Ramos (cell line): ENCODE results near the gene BZW1.

Experiments used
- in situ Hi-C: fragments of 300-500 bp; cut with MboI; formaldehyde crosslinking; loops from one replicate; pipeline ENCODE4 v1.14.3; 2022; ENCODE audit warnings: low sequenced_read_pairs; ENCODE audit not compliant: unreplicated experiment

Gene BZW1

GRCh38 chr2:200828104-200828503, 16.4 kb downstream of the BZW1 start:
- in situ Hi-C loops: no loop called here

DNA sequence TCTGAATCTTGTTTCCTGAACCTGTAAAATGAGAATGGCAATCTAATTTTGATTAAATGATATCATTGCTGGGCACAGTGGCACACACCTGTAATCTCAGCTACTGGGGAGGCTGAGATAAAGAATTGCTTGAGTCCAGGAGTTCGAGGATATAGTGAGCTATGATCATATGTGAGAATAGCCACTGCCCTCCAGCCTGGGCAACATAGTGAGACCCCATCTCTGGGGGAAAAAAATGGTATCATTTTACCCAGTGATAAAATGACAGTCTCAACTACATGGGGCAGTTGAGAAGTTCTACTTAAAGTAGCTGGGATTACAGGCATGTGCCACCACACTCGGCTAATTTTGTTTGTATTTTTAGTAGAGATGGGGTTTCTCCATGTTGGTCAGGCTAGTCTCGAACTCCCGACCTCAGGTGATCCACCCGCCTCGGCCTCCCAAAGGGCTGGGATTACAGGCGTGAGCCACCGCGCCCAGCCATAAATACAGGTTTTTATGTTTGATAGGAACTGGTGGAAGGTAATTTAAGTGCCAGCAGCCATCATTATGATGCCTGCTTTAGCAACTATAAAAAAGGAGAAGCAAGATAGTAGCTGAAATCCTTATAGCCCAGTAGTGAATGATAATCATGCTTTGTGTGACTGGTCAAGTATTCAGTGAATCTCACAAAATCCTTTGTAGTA, 17.0 kb downstream of the BZW1 start:
- in situ Hi-C loops: no loop called here

DNA sequence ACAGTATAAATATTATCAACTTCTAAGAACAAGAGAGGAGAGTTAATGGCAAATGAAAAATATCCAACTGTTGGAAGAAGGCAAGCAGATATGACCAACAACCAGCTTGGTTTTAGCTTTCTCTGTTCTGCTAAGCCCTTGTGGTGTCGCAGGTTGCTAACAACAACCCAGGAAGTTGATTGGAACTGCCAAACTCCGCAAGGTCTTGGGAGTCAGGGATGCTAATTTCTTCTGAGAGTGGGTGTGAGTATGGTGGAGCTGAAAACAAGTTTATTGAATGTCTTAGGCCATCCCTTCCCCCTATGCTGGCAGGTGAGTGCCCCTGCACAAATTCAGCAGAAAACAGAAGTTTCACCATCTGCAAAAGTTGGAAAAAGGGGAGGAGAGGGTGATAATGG, 17.5 kb downstream of the BZW1 start:
- in situ Hi-C loops: no loop called here

DNA sequence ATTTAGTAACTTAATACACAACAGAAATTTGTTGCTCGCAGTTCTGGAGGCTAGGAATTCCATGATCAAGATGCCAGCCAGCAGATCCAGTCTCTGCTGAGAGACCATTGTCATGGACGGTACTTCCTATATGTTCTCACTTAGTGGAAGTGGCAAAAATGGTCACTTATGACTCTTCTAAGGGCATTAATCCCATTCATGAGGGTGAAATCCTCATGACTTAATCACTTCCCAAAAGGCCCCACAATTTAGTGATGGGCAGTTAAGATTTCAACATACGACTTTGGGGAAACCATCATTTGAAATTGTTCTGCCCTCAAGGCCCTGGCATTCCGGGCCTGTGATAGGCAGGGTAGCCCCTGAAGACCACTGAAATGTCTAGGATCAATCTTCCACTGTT, 23.0 kb downstream of the BZW1 start:
- in situ Hi-C loops: no loop called here

DNA sequence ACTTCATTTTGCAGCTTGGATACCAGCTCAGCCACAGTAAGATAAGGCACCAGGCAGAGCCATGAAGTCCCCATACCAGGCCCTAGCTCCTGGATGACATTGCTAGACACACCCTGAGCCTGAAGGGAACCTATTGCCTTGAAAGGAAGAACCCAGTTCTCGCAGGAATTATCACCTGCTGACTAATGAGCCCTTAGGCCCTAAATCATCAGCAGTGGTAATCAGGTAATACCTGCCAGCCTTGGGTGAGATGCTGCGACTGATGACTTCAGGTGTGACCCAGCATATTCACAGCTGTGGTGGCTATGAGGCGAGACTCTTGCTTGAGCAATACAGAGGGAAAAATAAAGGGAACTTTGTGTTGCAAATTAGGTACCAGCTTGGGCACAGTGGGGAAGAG, 27.8 kb downstream of the BZW1 start:
- in situ Hi-C loops: no loop called here

DNA sequence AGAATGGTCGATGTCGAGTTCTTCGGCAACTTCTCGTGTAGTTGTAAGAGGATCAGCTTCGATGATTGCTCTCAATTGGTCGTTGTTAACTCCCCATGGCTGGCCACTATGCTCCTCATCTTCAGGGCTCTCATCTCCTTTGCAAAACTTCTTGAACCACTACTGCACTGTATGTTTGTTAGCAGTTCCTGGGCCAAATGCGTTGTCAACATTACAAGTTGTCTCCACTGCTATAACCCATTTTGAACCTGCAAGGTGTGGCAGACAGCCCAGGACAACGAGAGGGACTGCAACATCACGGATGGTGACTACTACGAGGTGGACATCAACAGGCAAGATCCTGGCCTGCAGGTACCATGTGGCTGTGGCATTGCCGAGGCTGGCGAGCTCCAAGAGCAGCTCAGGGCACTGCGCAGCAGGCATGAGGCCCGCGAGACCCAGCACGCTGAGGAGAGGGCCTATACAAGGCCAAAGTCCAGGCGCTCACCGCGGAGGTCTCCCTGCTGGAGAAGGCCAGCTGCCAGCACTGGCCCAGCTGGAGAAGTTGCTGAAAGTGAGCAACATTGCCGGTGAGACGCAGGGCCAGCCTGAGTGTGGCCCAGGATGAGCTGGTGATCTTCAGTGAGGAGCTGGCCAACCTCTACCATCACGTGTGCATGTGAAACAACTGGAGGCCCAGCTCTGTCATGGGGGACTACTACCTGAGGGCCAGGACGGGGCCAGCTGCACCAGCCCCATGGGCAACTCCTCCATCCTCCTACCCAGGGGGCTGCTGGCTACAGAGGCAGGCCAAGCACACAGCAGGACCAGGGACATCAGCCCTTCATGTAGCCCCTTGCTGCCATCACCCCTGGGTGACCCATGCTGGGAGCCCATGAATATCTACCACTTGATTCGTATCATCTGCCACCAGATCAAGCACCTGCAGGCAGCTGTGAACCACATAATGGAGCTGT, 32.6 kb downstream of the BZW1 start:
- in situ Hi-C loops: no loop called here

GRCh38 chr2:200845194-200845593, 33.5 kb downstream of the BZW1 start:
- in situ Hi-C loops: no loop called here

DNA sequence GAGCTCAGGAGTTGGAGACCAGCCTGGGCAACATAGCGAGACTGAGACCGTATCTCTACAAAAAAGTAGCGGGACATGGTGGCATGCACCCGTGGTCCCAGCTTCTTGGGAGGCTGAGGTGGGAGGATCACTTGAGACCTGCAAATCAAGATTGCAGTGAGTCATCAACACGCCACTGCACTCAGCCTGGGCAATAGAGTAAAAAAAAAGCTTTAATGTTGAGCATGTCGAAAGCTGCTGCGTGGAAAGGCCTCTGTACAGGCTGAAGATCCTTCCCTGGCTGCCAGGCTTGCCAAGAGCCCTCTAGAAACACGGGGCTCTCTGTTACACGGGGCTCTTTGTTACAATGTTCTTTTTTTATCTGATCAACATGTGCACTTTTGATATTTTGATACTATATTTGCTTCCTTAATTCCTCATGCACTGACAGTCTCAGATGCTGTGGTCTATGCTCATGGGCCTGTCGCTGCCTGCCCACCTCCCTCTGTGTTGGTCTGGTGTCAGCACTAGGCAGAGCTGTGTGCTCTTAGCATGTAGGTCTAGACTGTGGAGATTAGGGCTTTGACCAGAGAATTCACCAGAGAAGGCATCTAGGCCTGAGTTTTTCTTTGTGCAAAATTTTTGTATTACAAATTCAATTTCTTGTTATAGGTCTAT, 34.1 kb downstream of the BZW1 start:
- in situ Hi-C loops: no loop called here

DNA sequence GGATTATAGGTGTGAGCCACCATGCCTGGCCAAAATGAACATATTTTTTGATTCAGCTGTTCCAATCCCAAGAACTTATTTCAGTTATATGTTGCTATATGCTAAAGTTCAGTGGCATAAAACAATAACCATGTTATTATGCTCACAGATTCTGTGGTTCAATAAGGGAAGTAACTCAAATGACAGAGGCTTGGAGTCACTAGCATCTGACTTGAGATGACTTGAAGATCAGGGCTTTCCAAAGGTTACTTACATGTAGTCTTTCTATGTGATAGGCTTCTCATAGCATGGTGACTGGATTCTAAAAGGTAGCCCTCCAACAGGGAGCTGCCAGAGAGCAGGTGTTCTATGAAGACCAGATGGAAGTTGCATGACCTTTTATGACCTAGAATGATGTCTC, 35.6 kb downstream of the BZW1 start:
- in situ Hi-C loops: no loop called here

DNA sequence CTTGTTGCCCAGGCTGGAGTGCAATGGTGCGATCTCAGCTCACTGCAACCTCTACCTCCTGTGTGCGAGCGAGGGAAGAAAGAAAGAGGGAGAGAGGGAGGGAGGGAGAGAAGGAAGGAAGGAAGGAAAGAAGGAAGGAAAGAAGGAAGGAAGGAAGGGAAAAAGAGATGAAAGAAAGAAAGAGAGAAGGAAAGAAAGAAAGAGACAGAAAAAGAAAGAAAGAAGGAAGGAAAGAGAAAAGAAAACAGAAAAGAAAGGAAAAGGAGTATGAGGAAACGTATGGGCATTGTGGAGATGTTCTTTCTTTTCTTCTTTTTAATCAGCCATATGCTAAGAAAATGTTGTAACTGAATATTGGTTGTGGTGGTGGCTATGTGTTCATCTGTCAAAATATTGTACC, 36.2 kb downstream of the BZW1 start:
- in situ Hi-C loops: no loop called here

GRCh38 chr2:200850512-200851256, 39.0 kb downstream of the BZW1 start:
- in situ Hi-C loops: no loop called here

- in situ Hi-C loops: no loop called here
Observed at GRCh38 chr2:200851398-200852248, 39.9 kb downstream of the BZW1 start.

- in situ Hi-C loops: no loop called here
Observed at GRCh38 chr2:200852605-200853004, 40.9 kb downstream of the BZW1 start.

DNA sequence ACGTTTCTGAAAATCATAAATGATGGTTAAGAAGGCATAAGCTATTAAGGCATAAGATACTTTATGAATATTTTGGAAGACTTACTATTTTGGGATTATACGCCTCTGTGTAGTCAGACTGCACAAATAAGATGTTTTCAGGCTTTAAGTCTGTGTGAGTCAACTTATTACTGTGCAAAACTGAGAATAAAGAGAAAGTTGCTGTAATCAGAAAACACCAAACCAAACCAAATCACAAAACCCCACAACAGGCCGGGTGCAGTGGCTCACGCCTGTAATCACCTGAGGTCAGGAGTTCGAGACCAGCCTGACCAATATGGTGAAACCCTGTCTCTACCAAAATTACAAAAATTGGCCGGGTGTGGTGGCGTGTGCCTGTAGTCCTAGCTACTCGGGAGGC, 45.1 kb downstream of the BZW1 start:
- in situ Hi-C loops: no loop called here

DNA sequence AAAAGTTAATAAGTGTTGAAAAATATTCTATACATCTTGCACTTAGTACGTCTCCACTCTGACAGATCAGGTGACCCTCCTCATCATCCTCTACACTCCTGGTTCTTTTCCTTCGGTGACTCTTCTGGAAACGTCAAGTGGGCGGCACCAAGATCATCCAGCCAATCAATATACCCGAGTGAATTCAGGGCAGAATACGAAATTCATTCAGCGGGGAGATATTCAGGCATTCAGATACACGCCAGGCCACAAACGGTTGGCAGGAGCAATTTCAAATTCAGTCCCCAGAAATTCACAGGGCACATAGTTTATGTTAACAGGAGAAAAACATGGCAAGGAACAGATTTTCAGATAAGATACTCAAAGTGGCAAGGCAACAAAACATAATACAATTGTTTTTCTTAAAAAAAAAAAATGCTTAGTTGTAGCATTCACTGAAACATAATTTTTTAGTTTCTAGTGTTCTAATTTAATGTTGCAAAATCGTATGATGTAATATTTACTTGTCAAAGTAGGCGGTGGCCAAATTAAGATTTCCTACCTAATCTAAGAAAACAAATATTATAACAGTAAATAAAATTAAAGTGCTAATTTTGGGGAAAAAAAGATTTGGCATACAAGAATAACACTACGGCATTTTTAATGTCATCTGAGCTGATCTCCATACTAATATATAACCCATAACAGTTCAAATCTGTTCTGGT, 48.5 kb downstream of the BZW1 start:
- in situ Hi-C loops: no loop called here

DNA sequence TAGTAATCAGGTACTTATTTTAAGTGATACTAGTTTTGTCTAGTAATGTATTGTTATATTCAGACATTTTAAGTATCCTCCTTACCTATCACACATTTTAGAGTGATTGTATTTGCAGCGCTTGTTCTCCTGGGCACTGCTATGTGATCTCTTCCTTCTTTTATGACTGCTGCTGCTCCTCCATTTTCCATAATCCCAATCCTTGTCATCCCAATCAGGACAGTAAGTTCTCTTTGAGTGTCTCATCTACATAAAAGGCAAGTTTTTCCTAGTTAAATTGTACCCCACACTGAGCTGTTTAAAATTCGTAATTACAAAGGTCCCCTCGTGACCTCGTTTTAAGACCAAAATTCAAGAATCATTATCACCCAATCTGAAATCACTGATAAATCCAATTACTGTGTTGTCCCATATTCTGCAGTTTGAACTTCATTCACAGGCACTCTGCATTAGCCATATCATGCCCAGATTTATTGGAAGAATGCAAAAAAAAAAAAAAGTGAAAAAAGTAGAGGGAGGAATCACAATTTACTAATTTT, 50.0 kb downstream of the BZW1 start:
- in situ Hi-C loops: no loop called here

- in situ Hi-C loops: no loop called here
Observed at GRCh38 chr2:200862532-200863000, 50.9 kb downstream of the BZW1 start.

- in situ Hi-C loops: no loop called here
Observed at GRCh38 chr2:200863782-200864175, 52.1 kb downstream of the BZW1 start.
